ENCODE results near the gene TSEN15. TPM values are rescaled to one million over a fixed set of nuclear protein-coding genes. Genes with fewer than 3 reads are reported as not detected.

Gene TSEN15
- total and polyA plus RNA-seq, 10 of the 15 experiments (the other 5 are each of a cell fraction or from before 2014, with no cell fraction given) = 21.1 to 136 (median 70.2) TPM

- no peaks in the 10 kb centered on the region for H3K9me3 ChIP-seq (replicated peaks; ENCODE audit: control insufficient read depth, insufficient read depth, low read length)
- 26% methylated on average over 2 of the region's 2 CpGs for WGBS (ENCODE audit: insufficient coverage, insufficient replicate concordance, low lambda C conversion rate, missing lambda C conversion rate)
- BruUV-seq (replicated peaks) = no TSS peak
- H3K36me3 ChIP-seq (ENCODE audit: control insufficient read depth in 2 of 2, insufficient read depth in 2 of 2, low read length in 1 of 2) = no peaks in the 10 kb centered on the region
- TF ChIP-seq SUZ12 (IDR thresholded peaks at IDR 0.05; ENCODE audit: unreplicated experiment) = no peak
- no peak for TF ChIP-seq MTA3 (IDR thresholded peaks at IDR 0.05; ENCODE audit: borderline replicate concordance, low read length)
- TF ChIP-seq HDAC6 (IDR thresholded peaks at IDR 0.05; ENCODE audit: unreplicated experiment) = no peak
- TF ChIP-seq CTCF (IDR thresholded peaks at IDR 0.05 in 2 of 3, conservative IDR thresholded peaks at IDR 0.05 in 1 of 3; ENCODE audit: control insufficient read depth in 2 of 3, extremely low read depth in 1 of 3, insufficient read depth in 1 of 3, low read depth in 3 of 3, low read length in 3 of 3) = no peak
- no peak for TF ChIP-seq RB1 (IDR thresholded peaks at IDR 0.05; ENCODE audit: borderline replicate concordance)
- no peak for TF ChIP-seq TCF3 (IDR thresholded peaks at IDR 0.05; ENCODE audit: borderline replicate concordance, insufficient read depth, low read depth, low read length)
- TF ChIP-seq E2F8 (IDR thresholded peaks at IDR 0.05; ENCODE audit: low read depth, partially characterized antibody) = no peak
- TF ChIP-seq CBX3 (IDR thresholded peaks at IDR 0.05; ENCODE audit: borderline replicate concordance, low read depth) = no peak
- TF ChIP-seq EGR1 (IDR thresholded peaks at IDR 0.05; ENCODE audit: borderline replicate concordance in 1 of 2, low read depth in 2 of 2, low read length in 2 of 2) = no peak
- TF ChIP-seq NR2C2 (IDR thresholded peaks at IDR 0.05; ENCODE audit: borderline replicate concordance, control insufficient read depth, insufficient read length, low read depth) = no peak
- no peak for TF ChIP-seq FOXK2 (IDR thresholded peaks at IDR 0.05)
- no peak for TF ChIP-seq RBBP5 (conservative IDR thresholded peaks at IDR 0.05)
- TF ChIP-seq ZNF592 (IDR thresholded peaks at IDR 0.05) = no peak
- H3K4me2 ChIP-seq (ENCODE audit: control insufficient read depth, insufficient read depth) = no peak overlapping the region
- RAD21 ChIA-PET (ENCODE audit: unreplicated experiment) = no interaction called here
- H3K4me3 ChIP-seq = no peak overlapping the region
- FAIRE-seq (no peak), ATAC-seq (no peak), DNase-seq (ENCODE audit: low read depth, low spot score) (no peak)
- H3K27me3 ChIP-seq (replicated peaks in 1 of 2; ENCODE audit: control insufficient read depth in 2 of 2, insufficient read depth in 2 of 2, low read length in 1 of 2) = peaks cover 8 to 43% of the 10 kb centered on the region in 2 experiments
- intact Hi-C loops (cut with micrococcal nuclease; ENCODE audit: unreplicated experiment) (no loop called here), in situ Hi-C loops (cut with MboI) (no loop called here)
- H3K79me2 ChIP-seq (ENCODE audit: control insufficient read depth, insufficient read depth, low read length) = no peaks in the 10 kb centered on the region
- CTCF ChIA-PET = interaction anchor here (0.6 to 1.2 kb wide), 2 partner anchors 41 to 418 kb away, joined by 3 to 5 read pairs; no protein-coding TSS in a partner anchor
- H3K27ac ChIP-seq (ENCODE audit: control insufficient read depth, insufficient read depth) = no peak overlapping the region
- peaks cover 4% of the 10 kb centered on the region for H3K4me1 ChIP-seq (ENCODE audit: control insufficient read depth, insufficient read depth, low read length)
- no peak overlapping the region for H3K9ac ChIP-seq (ENCODE audit: control insufficient read depth, insufficient read depth, low read length)
- H4K20me1 ChIP-seq (ENCODE audit: control insufficient read depth, insufficient read depth) = no peaks in the 10 kb centered on the region
- POLR2A ChIA-PET = no interaction called here
- H2AFZ ChIP-seq (ENCODE audit: control insufficient read depth, low read depth, low read length) = no peak overlapping the region
- SMC1A ChIA-PET (ENCODE audit: uncharacterized antibody, unreplicated experiment) = interaction anchor here (1.4 kb wide), 1 partner anchor 38 kb away, joined by 3 read pairs; no protein-coding TSS in a partner anchor
Observed at GRCh38 chr1:184033711-184034167, 17.8 kb upstream of the TSEN15 start.
